Glutamatergic neuron (in vitro differentiated cells): ENCODE data around the gene SYT14. TPM values are rescaled to one million over a fixed set of nuclear protein-coding genes. Genes with fewer than 3 reads are reported as not detected.

Source experiments
- DNase-seq: peaks from one replicate; pipeline ENCODE4 v3.0.0; 2022
- H3K27ac Mint-ChIP-seq: one replicate; pipeline ENCODE4 v1.8.0; 2020; ENCODE audit warnings: mild to moderate bottlenecking, mixed read lengths, inconsistent platforms; ENCODE audit not compliant: unreplicated experiment
- H3K27me3 Mint-ChIP-seq: one replicate; pipeline ENCODE4 v1.8.0; 2020; ENCODE audit warnings: mild to moderate bottlenecking, moderate library complexity, mixed read lengths, inconsistent platforms; ENCODE audit not compliant: unreplicated experiment
- H3K36me3 Mint-ChIP-seq: one replicate; pipeline ENCODE4 v1.8.0; 2020; ENCODE audit warnings: mild to moderate bottlenecking, mixed read lengths, inconsistent platforms; ENCODE audit not compliant: unreplicated experiment
- H3K4me1 Mint-ChIP-seq: one replicate; pipeline ENCODE4 v1.8.0; 2020; ENCODE audit warnings: mild to moderate bottlenecking, low read depth, mixed read lengths, inconsistent platforms; ENCODE audit not compliant: unreplicated experiment
- H3K4me3 Mint-ChIP-seq: one replicate; pipeline ENCODE4 v1.8.0; 2020; ENCODE audit warnings: mild to moderate bottlenecking, mixed read lengths, inconsistent platforms; ENCODE audit not compliant: unreplicated experiment
- H3K9me3 Mint-ChIP-seq: one replicate; pipeline ENCODE4 v1.8.0; 2020; ENCODE audit warnings: mild to moderate bottlenecking, moderate library complexity, mixed read lengths, inconsistent platforms; ENCODE audit not compliant: unreplicated experiment
- total RNA-seq: library from RNA; stranded (reverse); fragmentation: NEBNext Ultra II Directional; extraction: Animal tissue kit (Norgen Biotek cat#: 25700); gene quantifications from one replicate; pipeline ENCODE4 v1.2.1, GENCODE V29; 2021; ENCODE audit not compliant: unreplicated experiment
- TF ChIP-seq, protein P1 (sequence below): fragments of 200-600 bp; sonication (generic); IDR thresholded peaks from one replicate; pipeline ENCODE4 v1.5.0; 2021; ENCODE audit not compliant: partially characterized antibody, unreplicated experiment

Gene SYT14
- total RNA-seq, 1 donor from 2014 or later, result 18.1 TPM

DNA sequence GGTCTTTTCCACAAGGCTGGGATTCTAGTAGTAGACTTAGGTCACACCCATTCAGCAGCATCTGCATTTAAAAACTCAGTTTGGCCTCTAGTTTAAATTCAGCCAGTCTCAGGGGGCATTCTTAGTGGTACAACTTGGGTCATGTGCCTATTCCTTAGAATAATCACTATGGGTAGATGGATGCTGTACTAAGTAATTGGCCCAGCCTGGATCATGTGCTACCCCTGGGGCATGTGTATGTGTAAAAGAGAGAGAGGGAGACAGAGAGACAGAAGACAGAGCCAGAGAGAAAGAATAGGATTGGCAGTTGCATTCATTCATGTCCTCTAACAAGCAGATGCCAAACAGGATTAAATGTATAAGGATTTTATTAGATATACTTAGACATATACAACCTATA is 13.6 kb upstream of the SYT14 start:
- DNase-seq, result no peak
- no peaks in the 10 kb centered on the region for H3K27me3 Mint-ChIP-seq
- TF ChIP-seq, protein P1, sequence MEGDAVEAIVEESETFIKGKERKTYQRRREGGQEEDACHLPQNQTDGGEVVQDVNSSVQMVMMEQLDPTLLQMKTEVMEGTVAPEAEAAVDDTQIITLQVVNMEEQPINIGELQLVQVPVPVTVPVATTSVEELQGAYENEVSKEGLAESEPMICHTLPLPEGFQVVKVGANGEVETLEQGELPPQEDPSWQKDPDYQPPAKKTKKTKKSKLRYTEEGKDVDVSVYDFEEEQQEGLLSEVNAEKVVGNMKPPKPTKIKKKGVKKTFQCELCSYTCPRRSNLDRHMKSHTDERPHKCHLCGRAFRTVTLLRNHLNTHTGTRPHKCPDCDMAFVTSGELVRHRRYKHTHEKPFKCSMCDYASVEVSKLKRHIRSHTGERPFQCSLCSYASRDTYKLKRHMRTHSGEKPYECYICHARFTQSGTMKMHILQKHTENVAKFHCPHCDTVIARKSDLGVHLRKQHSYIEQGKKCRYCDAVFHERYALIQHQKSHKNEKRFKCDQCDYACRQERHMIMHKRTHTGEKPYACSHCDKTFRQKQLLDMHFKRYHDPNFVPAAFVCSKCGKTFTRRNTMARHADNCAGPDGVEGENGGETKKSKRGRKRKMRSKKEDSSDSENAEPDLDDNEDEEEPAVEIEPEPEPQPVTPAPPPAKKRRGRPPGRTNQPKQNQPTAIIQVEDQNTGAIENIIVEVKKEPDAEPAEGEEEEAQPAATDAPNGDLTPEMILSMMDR, result no peak
- H3K9me3 Mint-ChIP-seq, result no peaks in the 10 kb centered on the region
- H3K36me3 Mint-ChIP-seq, result peaks cover 6% of the 10 kb centered on the region
- no peak overlapping the region for H3K27ac Mint-ChIP-seq
- H3K4me1 Mint-ChIP-seq, result no peaks in the 10 kb centered on the region
- no peak overlapping the region for H3K4me3 Mint-ChIP-seq

DNA sequence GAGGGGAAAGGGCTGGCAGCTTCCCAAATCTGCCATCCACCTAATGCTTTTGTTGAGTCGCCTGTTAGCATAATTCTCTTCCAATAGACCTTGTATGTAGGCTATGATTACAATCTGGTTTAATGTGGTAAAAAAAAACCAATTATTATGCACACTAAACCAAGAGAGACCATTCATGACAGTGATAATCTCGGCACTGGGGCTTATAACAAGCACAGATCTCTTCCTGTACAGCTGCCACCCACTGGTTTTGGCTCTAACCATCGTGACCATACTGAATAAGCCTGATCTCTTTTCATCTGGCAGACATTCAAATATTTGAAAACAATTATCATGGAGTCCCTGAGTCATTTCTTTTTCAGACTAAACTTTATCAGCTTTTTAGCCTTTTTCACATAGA is 12.0 kb upstream of the SYT14 start:
- Mint-ChIP-seq H3K27ac (no peak overlapping the region), H3K36me3 (peaks cover 1% of the 10 kb centered on the region), H3K4me1 (no peaks in the 10 kb centered on the region), H3K27me3 (no peaks in the 10 kb centered on the region), H3K9me3 (peaks cover 2% of the 10 kb centered on the region), H3K4me3 (no peak overlapping the region)
- no peak for DNase-seq
- TF ChIP-seq, protein P1, result no peak

DNA sequence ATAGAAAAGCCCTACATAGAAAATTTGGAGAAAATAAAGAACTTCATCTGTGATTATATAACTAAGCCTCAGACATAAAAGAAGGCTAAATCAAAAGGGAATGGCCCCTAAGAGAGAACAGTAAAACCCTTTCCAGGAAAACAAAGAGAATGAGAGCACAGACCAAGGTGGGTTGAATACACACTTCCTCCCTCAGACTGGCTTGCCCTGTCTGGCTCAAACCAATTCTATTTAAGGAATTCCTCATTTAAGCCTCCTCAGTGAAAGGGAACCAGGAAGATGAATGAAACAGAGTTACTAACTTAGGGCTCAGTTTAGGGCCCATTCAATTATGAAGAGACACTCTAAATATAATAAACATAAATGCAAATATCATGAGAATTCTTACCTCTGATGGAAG is 10.6 kb upstream of the SYT14 start:
- no peak overlapping the region for H3K27ac Mint-ChIP-seq
- H3K36me3 Mint-ChIP-seq, result no peaks in the 10 kb centered on the region
- no peaks in the 10 kb centered on the region for H3K4me1 Mint-ChIP-seq
- peaks cover 2% of the 10 kb centered on the region for H3K9me3 Mint-ChIP-seq
- no peak overlapping the region for H3K4me3 Mint-ChIP-seq
- H3K27me3 Mint-ChIP-seq, result no peaks in the 10 kb centered on the region
- TF ChIP-seq, protein P1, result no peak
- DNase-seq, result no peak

DNA sequence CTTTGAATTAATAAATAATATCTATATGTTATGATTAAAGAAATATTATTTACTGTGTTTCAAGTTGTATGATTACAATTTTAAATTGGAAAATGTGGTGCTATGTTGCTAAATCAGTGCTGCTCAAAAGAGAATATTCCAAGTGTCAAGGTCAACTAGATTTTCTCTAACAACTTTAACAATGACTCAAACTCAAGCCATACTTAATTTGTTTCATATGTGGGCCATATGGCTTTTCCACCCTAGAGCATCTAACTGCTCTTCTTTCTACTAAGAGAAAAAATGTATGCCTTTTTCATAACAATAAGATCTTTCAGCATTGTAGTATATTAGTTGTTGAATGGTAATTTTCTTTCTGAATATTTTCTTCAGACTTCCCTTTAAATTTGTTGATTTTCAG is 8.3 kb upstream of the SYT14 start:
- TF ChIP-seq, protein P1, result no peak
- Mint-ChIP-seq H3K9me3 (peaks cover 2% of the 10 kb centered on the region), H3K4me3 (no peak overlapping the region), H3K27me3 (no peaks in the 10 kb centered on the region), H3K27ac (no peak overlapping the region), H3K36me3 (no peaks in the 10 kb centered on the region), H3K4me1 (no peaks in the 10 kb centered on the region)
- no peak for DNase-seq

DNA sequence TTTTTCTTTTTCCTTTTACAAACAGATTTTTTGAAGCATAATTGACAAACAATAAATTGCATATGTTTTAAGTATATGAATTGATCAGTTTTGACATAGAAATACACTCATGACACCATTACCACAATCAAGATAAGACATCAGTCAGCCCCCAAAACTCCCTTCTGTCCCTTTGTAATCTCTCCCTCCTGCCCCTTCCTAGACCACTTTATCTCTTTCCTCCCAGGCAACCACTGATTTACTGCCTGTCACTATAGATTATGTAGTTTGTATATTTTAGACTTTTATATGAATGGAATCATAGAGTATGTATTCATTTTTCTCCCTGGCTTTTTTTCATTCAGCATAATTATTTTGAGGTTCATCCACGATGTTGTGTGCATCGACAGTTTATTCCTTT is 6.9 kb upstream of the SYT14 start:
- no peak overlapping the region for H3K4me3 Mint-ChIP-seq
- H3K27ac Mint-ChIP-seq, result no peak overlapping the region
- H3K4me1 Mint-ChIP-seq, result no peaks in the 10 kb centered on the region
- TF ChIP-seq, protein P1, result no peak
- H3K27me3 Mint-ChIP-seq, result no peaks in the 10 kb centered on the region
- no peak for DNase-seq
- peaks cover 2% of the 10 kb centered on the region for H3K9me3 Mint-ChIP-seq
- no peaks in the 10 kb centered on the region for H3K36me3 Mint-ChIP-seq
